ENCODE data around the gene RERE.

Gene RERE

GRCh38 chr1:8777867-8778266 is 39.6 kb downstream of the RERE start:
- H3K9me3 ChIP-seq: no peaks in the 10 kb centered on the region
- H3K36me3 ChIP-seq: no peaks in the 10 kb centered on the region
- TF ChIP-seq, protein P1, sequence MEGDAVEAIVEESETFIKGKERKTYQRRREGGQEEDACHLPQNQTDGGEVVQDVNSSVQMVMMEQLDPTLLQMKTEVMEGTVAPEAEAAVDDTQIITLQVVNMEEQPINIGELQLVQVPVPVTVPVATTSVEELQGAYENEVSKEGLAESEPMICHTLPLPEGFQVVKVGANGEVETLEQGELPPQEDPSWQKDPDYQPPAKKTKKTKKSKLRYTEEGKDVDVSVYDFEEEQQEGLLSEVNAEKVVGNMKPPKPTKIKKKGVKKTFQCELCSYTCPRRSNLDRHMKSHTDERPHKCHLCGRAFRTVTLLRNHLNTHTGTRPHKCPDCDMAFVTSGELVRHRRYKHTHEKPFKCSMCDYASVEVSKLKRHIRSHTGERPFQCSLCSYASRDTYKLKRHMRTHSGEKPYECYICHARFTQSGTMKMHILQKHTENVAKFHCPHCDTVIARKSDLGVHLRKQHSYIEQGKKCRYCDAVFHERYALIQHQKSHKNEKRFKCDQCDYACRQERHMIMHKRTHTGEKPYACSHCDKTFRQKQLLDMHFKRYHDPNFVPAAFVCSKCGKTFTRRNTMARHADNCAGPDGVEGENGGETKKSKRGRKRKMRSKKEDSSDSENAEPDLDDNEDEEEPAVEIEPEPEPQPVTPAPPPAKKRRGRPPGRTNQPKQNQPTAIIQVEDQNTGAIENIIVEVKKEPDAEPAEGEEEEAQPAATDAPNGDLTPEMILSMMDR (IDR thresholded peaks at IDR 0.05; ENCODE audit: low read depth, low read length): no peak
- no peaks in the 10 kb centered on the region for H3K4me1 ChIP-seq
- no peak for DNase-seq
- no peaks in the 10 kb centered on the region for H3K27me3 ChIP-seq
- H3K4me3 ChIP-seq (ENCODE audit: low read depth, low read length): no peak overlapping the region

GRCh38 chr1:8776104-8776503 is 41.3 kb downstream of the RERE start:
- Histone ChIP-seq H3K36me3 (no peaks in the 10 kb centered on the region), H3K9me3 (no peaks in the 10 kb centered on the region), H3K4me1 (no peaks in the 10 kb centered on the region), H3K27me3 (no peaks in the 10 kb centered on the region), H3K4me3 (ENCODE audit: low read depth, low read length) (no peak overlapping the region)
- TF ChIP-seq, protein P1 (IDR thresholded peaks at IDR 0.05; ENCODE audit: low read depth, low read length): no peak
- no peak for DNase-seq

GRCh38 chr1:8767006-8767405 is 50.4 kb downstream of the RERE start:
- H3K9me3 ChIP-seq: no peaks in the 10 kb centered on the region
- no peaks in the 10 kb centered on the region for H3K27me3 ChIP-seq
- no peaks in the 10 kb centered on the region for H3K4me1 ChIP-seq
- H3K4me3 ChIP-seq (ENCODE audit: low read depth, low read length): no peak overlapping the region
- no peak for DNase-seq
- no peaks in the 10 kb centered on the region for H3K36me3 ChIP-seq
- TF ChIP-seq, protein P1 (IDR thresholded peaks at IDR 0.05; ENCODE audit: low read depth, low read length): no peak

GRCh38 chr1:8765198-8765597 is 52.2 kb downstream of the RERE start:
- Histone ChIP-seq H3K36me3 (no peaks in the 10 kb centered on the region), H3K9me3 (no peaks in the 10 kb centered on the region)
- TF ChIP-seq, protein P1 (IDR thresholded peaks at IDR 0.05; ENCODE audit: low read depth, low read length): no peak

DNA sequence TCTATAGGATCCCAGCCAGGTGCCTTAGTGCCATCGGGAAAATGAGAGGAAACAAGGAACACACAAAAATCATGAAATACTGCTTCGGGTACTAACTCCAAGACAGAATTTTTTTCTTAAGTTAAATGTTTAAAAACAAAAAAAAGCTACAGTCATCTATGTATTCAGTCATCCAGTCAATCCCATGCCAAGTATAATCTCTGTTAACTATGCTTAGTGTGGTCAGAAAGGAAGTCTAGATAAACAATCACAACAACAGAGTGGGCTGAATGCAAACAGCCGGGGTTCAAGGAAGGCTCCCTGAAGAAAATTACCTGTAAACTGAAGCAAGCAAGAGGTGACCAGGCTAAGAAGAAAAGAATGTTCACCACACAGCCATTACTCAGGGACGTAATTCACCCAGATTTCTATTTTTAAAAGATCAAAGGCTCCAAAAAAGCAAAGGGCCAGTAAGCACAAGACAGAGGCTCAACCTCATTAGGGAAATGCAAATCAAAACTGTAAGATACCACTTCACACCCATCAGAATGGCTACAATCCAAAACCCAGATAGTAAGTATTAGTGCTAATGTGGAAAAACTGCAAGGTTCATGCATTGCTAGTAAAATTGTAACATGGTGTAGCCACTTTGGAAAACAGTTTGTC is 53.0 kb downstream of the RERE start:
- H3K36me3 ChIP-seq: no peaks in the 10 kb centered on the region
- no peaks in the 10 kb centered on the region for H3K9me3 ChIP-seq
- H3K4me3 ChIP-seq (ENCODE audit: low read depth, low read length): no peak overlapping the region
- TF ChIP-seq, protein P1 (IDR thresholded peaks at IDR 0.05; ENCODE audit: low read depth, low read length): no peak
- H3K4me1 ChIP-seq: no peaks in the 10 kb centered on the region
- DNase-seq: no peak
- H3K27me3 ChIP-seq: no peaks in the 10 kb centered on the region

More at GRCh38 chr1:8765198-8765597, 52.2 kb downstream of the RERE start:
- Histone ChIP-seq H3K27me3 (no peaks in the 10 kb centered on the region), H3K4me1 (no peaks in the 10 kb centered on the region), H3K4me3 (ENCODE audit: low read depth, low read length) (no peak overlapping the region)
- no peak for DNase-seq

DNA sequence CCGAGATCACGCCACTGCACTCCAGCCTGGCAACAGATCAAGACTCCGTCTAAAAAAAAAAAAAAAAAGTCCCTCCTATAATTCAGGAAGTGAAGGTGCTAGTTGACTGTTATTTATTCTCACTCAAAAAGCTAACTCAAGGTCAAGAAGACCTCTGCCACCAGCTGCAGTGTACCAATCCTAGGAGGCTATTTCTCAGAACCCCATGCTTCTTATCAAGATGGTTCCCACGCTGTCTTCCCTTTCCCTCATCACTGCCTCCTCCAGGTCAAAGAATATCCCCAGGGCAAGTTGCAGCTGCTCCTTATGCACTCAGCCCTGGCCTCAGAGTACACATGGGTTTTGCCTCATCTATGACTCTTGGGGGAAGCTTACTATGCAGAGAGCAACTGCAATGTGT is 53.6 kb downstream of the RERE start:
- TF ChIP-seq, protein P1 (IDR thresholded peaks at IDR 0.05; ENCODE audit: low read depth, low read length): no peak
- no peak for DNase-seq
- no peaks in the 10 kb centered on the region for H3K36me3 ChIP-seq
- no peak overlapping the region for H3K4me3 ChIP-seq (ENCODE audit: low read depth, low read length)
- H3K27me3 ChIP-seq: no peaks in the 10 kb centered on the region
- no peaks in the 10 kb centered on the region for H3K9me3 ChIP-seq
- no peaks in the 10 kb centered on the region for H3K4me1 ChIP-seq
